C4-2B (cell line): ENCODE data around the gene SH3BGR.

ENCODE experiments used
- ZFX ChIP-seq: fragments of 450-650 bp; IDR thresholded peaks from 2 replicates; pipeline ENCODE4 v1.6.1; 2017
- TF ChIP-seq, protein P1 (sequence below): fragments of 450-650 bp; conservative IDR thresholded peaks from 2 replicates; pipeline ENCODE4 v1.5.1; 2017; ENCODE audit warnings: mild to moderate bottlenecking

- TF ChIP-seq, protein P1, sequence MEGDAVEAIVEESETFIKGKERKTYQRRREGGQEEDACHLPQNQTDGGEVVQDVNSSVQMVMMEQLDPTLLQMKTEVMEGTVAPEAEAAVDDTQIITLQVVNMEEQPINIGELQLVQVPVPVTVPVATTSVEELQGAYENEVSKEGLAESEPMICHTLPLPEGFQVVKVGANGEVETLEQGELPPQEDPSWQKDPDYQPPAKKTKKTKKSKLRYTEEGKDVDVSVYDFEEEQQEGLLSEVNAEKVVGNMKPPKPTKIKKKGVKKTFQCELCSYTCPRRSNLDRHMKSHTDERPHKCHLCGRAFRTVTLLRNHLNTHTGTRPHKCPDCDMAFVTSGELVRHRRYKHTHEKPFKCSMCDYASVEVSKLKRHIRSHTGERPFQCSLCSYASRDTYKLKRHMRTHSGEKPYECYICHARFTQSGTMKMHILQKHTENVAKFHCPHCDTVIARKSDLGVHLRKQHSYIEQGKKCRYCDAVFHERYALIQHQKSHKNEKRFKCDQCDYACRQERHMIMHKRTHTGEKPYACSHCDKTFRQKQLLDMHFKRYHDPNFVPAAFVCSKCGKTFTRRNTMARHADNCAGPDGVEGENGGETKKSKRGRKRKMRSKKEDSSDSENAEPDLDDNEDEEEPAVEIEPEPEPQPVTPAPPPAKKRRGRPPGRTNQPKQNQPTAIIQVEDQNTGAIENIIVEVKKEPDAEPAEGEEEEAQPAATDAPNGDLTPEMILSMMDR = no peak
- TF ChIP-seq ZFX = no peak
These were observed 62.0 kb downstream of the SH3BGR start for GRCh38 chr21:39513735-39514134.
